HEK293 (cell line): ENCODE measurements around the gene MUC13.

Experiments
- CTCF ChIA-PET: fragments of 350-600 bp; formaldehyde crosslinking; extraction: SDS; loops from one replicate; lab custom pipeline; 2021; ENCODE audit warnings: antibody characterized with exemption; lab: Yijun Ruan, JAX
- POLR2A ChIA-PET: fragments of 300-600 bp; formaldehyde crosslinking; extraction: SDS; loops from one replicate; lab custom pipeline; 2020; ENCODE audit warnings: antibody characterized with exemption, inconsistent platforms; lab: Yijun Ruan, JAX
- H3K27ac ChIP-seq: fragments of 200-500 bp; sonication (Bioruptor generic); 2 replicates; pipeline ENCODE4 v1.5.1; 2014; ENCODE audit warnings: low read depth, low read length, control low read depth, inconsistent platforms; ENCODE audit errors: extremely low read depth
- H3K36me3 ChIP-seq, 2 experiments: fragments of 200-500 bp in 1 of 2; sonication (Bioruptor generic) in 1 of 2; 1 replicate in 1 of 2; 2 replicates in 1 of 2; pipeline ENCODE4 v1.5.1; 2014 to 2017; ENCODE audit warnings: inconsistent platforms in 2 of 2, low read length in 2 of 2; ENCODE audit not compliant: control insufficient read depth in 2 of 2, insufficient read depth in 1 of 2
- H3K4me1 ChIP-seq: fragments of 200-500 bp; sonication (Bioruptor generic); 2 replicates; pipeline ENCODE4 v1.5.1; 2014; ENCODE audit warnings: mild to moderate bottlenecking, low read length, inconsistent platforms; ENCODE audit not compliant: control insufficient read depth, insufficient read depth
- H3K4me3 ChIP-seq: 2 replicates; pipeline ENCODE4 v1.5.1; 2011; ENCODE audit warnings: low read depth, mild to moderate bottlenecking, control low read depth, low read length, moderate library complexity
- H3K9me3 ChIP-seq: fragments of 200-500 bp; sonication (Bioruptor generic); 2 replicates; pipeline ENCODE4 v1.5.1; 2014; ENCODE audit warnings: low read depth, low read length, inconsistent platforms; ENCODE audit not compliant: control insufficient read depth, insufficient read depth
- GLIS1 ChIP-seq: fragments of 450-650 bp; formaldehyde crosslinking; IDR thresholded peaks from 2 replicates; pipeline ENCODE4 v1.5.1; 2016; ENCODE audit warnings: missing biosample characterization, missing genetic modification characterization
- KLF10 ChIP-seq: fragments of 450-650 bp; IDR thresholded peaks from 2 replicates; pipeline ENCODE4 v1.5.1; 2018; ENCODE audit warnings: missing biosample characterization, mild to moderate bottlenecking, missing genetic modification characterization
- PBX3 ChIP-seq: sonication (generic); formaldehyde crosslinking; IDR thresholded peaks from 2 replicates; pipeline ENCODE4 v1.8.1; 2022; ENCODE audit warnings: mild to moderate bottlenecking, moderate library complexity, missing genetic modification reagents
- RBAK ChIP-seq: fragments of 450-650 bp; formaldehyde crosslinking; IDR thresholded peaks from 2 replicates; pipeline ENCODE4 v1.5.1; 2016; ENCODE audit warnings: missing biosample characterization, missing genetic modification characterization
- SCRT1 ChIP-seq: fragments of 450-650 bp; formaldehyde crosslinking; IDR thresholded peaks from 2 replicates; pipeline ENCODE4 v1.5.1; 2016; ENCODE audit warnings: missing biosample characterization, missing genetic modification characterization, borderline replicate concordance
- SCRT2 ChIP-seq: fragments of 450-650 bp; formaldehyde crosslinking; IDR thresholded peaks from 2 replicates; pipeline ENCODE4 v1.5.1; 2016; ENCODE audit warnings: missing biosample characterization, missing genetic modification characterization
- ZFHX2 ChIP-seq: fragments of 450-650 bp; formaldehyde crosslinking; conservative IDR thresholded peaks from 2 replicates; pipeline ENCODE4 v1.5.1; 2016; ENCODE audit warnings: missing biosample characterization, missing genetic modification characterization
- ZFP37 ChIP-seq: fragments of 450-650 bp; formaldehyde crosslinking; IDR thresholded peaks from 2 replicates; pipeline ENCODE4 v1.5.1; 2016; ENCODE audit warnings: missing biosample characterization, missing genetic modification characterization
- ZNF112 ChIP-seq: fragments of 450-650 bp; formaldehyde crosslinking; IDR thresholded peaks from 2 replicates; pipeline ENCODE4 v1.5.0; 2017; ENCODE audit warnings: missing biosample characterization, missing genetic modification characterization
- ZNF114 ChIP-seq: fragments of 450-650 bp; formaldehyde crosslinking; IDR thresholded peaks from 2 replicates; pipeline ENCODE4 v1.5.0; 2017; ENCODE audit warnings: missing biosample characterization, missing genetic modification characterization
- ZNF19 ChIP-seq: fragments of 450-650 bp; formaldehyde crosslinking; IDR thresholded peaks from 2 replicates; pipeline ENCODE4; 2016; ENCODE audit warnings: missing biosample characterization, missing genetic modification characterization, low read depth
- ZNF24 ChIP-seq: fragments of 450-650 bp; formaldehyde crosslinking; IDR thresholded peaks from 2 replicates; pipeline ENCODE4 v1.5.1; 2016; ENCODE audit warnings: missing biosample characterization, missing genetic modification characterization
- ZNF248 ChIP-seq: fragments of 450-650 bp; formaldehyde crosslinking; IDR thresholded peaks from 2 replicates; pipeline ENCODE4 v1.5.1; 2017; ENCODE audit warnings: missing biosample characterization, missing genetic modification characterization
- ZNF280D ChIP-seq: fragments of 450-650 bp; formaldehyde crosslinking; IDR thresholded peaks from 2 replicates; pipeline ENCODE4 v1.5.1; 2016; ENCODE audit warnings: missing biosample characterization, missing genetic modification characterization
- ZNF404 ChIP-seq: fragments of 450-650 bp; formaldehyde crosslinking; IDR thresholded peaks from 2 replicates; pipeline ENCODE4 v1.5.1; 2017; ENCODE audit warnings: missing biosample characterization, missing genetic modification characterization
- ZNF518A ChIP-seq: fragments of 450-650 bp; formaldehyde crosslinking; conservative IDR thresholded peaks from 2 replicates; pipeline ENCODE4 v1.5.1; 2016; ENCODE audit warnings: low read depth, missing biosample characterization, missing genetic modification characterization
- ZNF558 ChIP-seq: fragments of 450-650 bp; formaldehyde crosslinking; IDR thresholded peaks from 2 replicates; pipeline ENCODE4 v1.5.1; 2016; ENCODE audit warnings: missing biosample characterization, missing genetic modification characterization
- ZNF571 ChIP-seq: fragments of 450-650 bp; formaldehyde crosslinking; IDR thresholded peaks from 2 replicates; pipeline ENCODE4 v1.5.0; 2017; ENCODE audit warnings: missing biosample characterization, missing genetic modification characterization
- ZNF600 ChIP-seq: fragments of 450-650 bp; formaldehyde crosslinking; IDR thresholded peaks from 2 replicates; pipeline ENCODE4 v1.5.1; 2016; ENCODE audit warnings: missing biosample characterization, missing genetic modification characterization
- ZNF701 ChIP-seq: fragments of 450-650 bp; formaldehyde crosslinking; IDR thresholded peaks from 2 replicates; pipeline ENCODE4 v1.5.1; 2016; ENCODE audit warnings: missing biosample characterization, missing genetic modification characterization

MUC13 gene

GRCh38 chr3:124952282-124952855 is 17.8 kb upstream of the MUC13 start:
- TF ChIP-seq ZNF114 (no peak), ZNF558 (tag by site-specific recombination) (no peak), ZNF701 (tag by site-specific recombination) (no peak), SCRT2 (tag by site-specific recombination) (no peak), PBX3 (CRISPR knock-in tag) (no peak), RBAK (tag by site-specific recombination) (no peak), SCRT1 (no peak), KLF10 (tag by site-specific recombination) (no peak), ZNF19 (tag by site-specific recombination) (no peak), ZNF248 (tag by site-specific recombination) (no peak), GLIS1 (tag by site-specific recombination) (no peak), ZNF518A (tag by site-specific recombination) (no peak), ZFP37 (tag by site-specific recombination) (no peak), ZNF112 (no peak), ZNF404 (tag by site-specific recombination) (no peak), ZNF571 (tag by site-specific recombination) (no peak), ZNF24 (tag by site-specific recombination) (no peak), ZNF600 (tag by site-specific recombination) (no peak), ZFHX2 (no peak), ZNF280D (no peak)
- TF ChIP-seq, all 188 proteins: peak for 0
- ChIA-PET CTCF (no interaction called here), POLR2A (no interaction called here)
- Histone ChIP-seq H3K9me3 (no peaks in the 10 kb centered on the region), H3K4me1 (no peaks in the 10 kb centered on the region), H3K27ac (no peak overlapping the region), H3K4me3 (no peak overlapping the region), H3K36me3 (no peaks in the 10 kb centered on the region)
